SJCRH30 (cell line): Measurements from ENCODE around the gene PLA2G4D. TPM values are rescaled to one million over a fixed set of nuclear protein-coding genes. Genes with fewer than 3 reads are reported as not detected.
"Not testable (repeated sequence)": the region's sequence is repeated elsewhere in the genome, so short reads cannot be mapped to it uniquely, and the experiment has no call there.

Experiments used
- DNase-seq, 2 experiments: peaks; one replicate each; pipeline ENCODE4 v3.0.0-alpha.2; 2015 to 2020
- H3K27ac ChIP-seq: fragments of 250-450 bp; sonication (Bioruptor Pico); 2 replicates; pipeline ENCODE4 v1.5.1; 2020; ENCODE audit warnings: mild to moderate bottlenecking, moderate library complexity
- H3K27me3 ChIP-seq: fragments of 250-450 bp; sonication (Bioruptor Pico); 2 replicates; pipeline ENCODE4 v1.5.1; 2020; ENCODE audit warnings: mild to moderate bottlenecking, moderate library complexity
- H3K36me3 ChIP-seq: fragments of 250-450 bp; sonication (Bioruptor Pico); 2 replicates; pipeline ENCODE4 v1.5.1; 2020; ENCODE audit warnings: mild to moderate bottlenecking, moderate library complexity
- H3K4me1 ChIP-seq: fragments of 250-450 bp; sonication (Bioruptor Pico); 2 replicates; pipeline ENCODE4 v1.5.1; 2020; ENCODE audit warnings: mild to moderate bottlenecking, moderate library complexity
- H3K4me3 ChIP-seq: fragments of 250-450 bp; sonication (Bioruptor Pico); 2 replicates; pipeline ENCODE4 v1.5.1; 2020; ENCODE audit warnings: mild to moderate bottlenecking, moderate library complexity
- H3K9me3 ChIP-seq: fragments of 250-450 bp; sonication (Bioruptor Pico); replicated peaks from 2 replicates; pipeline ENCODE4 v1.5.1; 2020; ENCODE audit warnings: mild to moderate bottlenecking, moderate library complexity
- total RNA-seq: library from RNA; depleted of rRNA; stranded (reverse); fragments of >200 nt; shearing (Covaris generic); gene quantifications from 2 replicates; pipeline ENCODE4 v1.2.3, GENCODE V29; 2014

PLA2G4D gene
- total RNA-seq, 1 experiment from 2014 or later = not detected

DNA sequence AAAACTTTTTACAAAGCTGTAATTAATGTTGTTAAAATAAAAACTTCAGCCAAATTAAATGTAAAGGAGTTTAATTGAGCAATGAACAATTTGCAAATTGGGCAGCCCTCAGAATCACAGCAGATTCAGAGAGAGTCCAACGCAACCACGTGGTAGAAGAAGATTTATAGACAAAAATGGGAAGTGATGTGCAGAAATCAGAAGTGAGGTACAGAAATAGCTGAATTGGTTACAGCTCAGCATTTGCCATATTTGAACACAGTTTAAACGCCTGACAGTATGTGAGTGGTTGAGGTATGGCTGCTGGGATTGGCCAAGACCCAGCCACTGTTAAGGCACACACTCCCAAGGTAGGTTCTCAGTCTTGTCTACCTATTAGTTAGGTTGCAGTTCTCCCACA, 14.4 kb upstream of the PLA2G4D start:
- no peak overlapping the region for H3K4me3 ChIP-seq
- H3K27me3 ChIP-seq = no peaks in the 10 kb centered on the region
- H3K27ac ChIP-seq = no peak overlapping the region
- H3K9me3 ChIP-seq = no peaks in the 10 kb centered on the region; the same call in 1 of the 2 replicates
- H3K36me3 ChIP-seq = no peaks in the 10 kb centered on the region
- H3K4me1 ChIP-seq = peaks cover 26% of the 10 kb centered on the region
- DNase-seq = no peak

GRCh38 chr15:42108189-42108588, 13.8 kb upstream of the PLA2G4D start:
- DNase-seq = no peak
- H3K36me3 ChIP-seq = no peaks in the 10 kb centered on the region
- no peaks in the 10 kb centered on the region; the same call in 1 of the 2 replicates for H3K9me3 ChIP-seq
- H3K4me3 ChIP-seq = no peak overlapping the region
- H3K27me3 ChIP-seq = no peaks in the 10 kb centered on the region
- peaks cover 26% of the 10 kb centered on the region for H3K4me1 ChIP-seq
- no peak overlapping the region for H3K27ac ChIP-seq

DNA sequence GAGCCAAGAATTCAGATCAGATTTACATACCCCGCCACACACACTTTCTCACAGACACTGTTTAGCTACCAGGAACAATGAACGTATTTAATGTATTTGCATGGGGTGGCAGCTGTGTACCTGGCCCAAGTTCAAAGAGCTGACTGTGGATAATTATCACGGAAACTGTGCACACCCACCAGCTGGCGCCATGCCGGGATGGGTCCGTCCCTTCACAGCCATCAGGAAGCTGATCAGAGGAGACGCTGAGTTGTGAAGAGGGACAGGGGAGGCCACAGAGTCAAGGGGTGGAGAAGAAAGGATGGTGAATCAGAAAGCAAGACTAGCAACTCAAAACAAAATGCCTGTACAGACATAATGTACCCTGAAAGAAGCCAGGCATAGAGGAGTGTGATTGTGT, 13.1 kb upstream of the PLA2G4D start:
- Histone ChIP-seq H3K27ac (peak overlapping the region; percentile 25; the same call in 1 of the 2 replicates), H3K36me3 (no peaks in the 10 kb centered on the region), H3K27me3 (no peaks in the 10 kb centered on the region), H3K4me3 (peak overlapping the region; percentile 37), H3K9me3 (no peaks in the 10 kb centered on the region; the same call in 1 of the 2 replicates), H3K4me1 (peaks cover 31% of the 10 kb centered on the region)
- peak; percentile 78 to 86 for DNase-seq

GRCh38 chr15:42106288-42106687, 11.9 kb upstream of the PLA2G4D start:
- no peak overlapping the region for H3K4me3 ChIP-seq
- peaks cover 42% of the 10 kb centered on the region for H3K4me1 ChIP-seq
- no peak overlapping the region for H3K27ac ChIP-seq
- no peak for DNase-seq
- no peaks in the 10 kb centered on the region for H3K36me3 ChIP-seq
- H3K27me3 ChIP-seq = no peaks in the 10 kb centered on the region
- H3K9me3 ChIP-seq = no peaks in the 10 kb centered on the region

DNA sequence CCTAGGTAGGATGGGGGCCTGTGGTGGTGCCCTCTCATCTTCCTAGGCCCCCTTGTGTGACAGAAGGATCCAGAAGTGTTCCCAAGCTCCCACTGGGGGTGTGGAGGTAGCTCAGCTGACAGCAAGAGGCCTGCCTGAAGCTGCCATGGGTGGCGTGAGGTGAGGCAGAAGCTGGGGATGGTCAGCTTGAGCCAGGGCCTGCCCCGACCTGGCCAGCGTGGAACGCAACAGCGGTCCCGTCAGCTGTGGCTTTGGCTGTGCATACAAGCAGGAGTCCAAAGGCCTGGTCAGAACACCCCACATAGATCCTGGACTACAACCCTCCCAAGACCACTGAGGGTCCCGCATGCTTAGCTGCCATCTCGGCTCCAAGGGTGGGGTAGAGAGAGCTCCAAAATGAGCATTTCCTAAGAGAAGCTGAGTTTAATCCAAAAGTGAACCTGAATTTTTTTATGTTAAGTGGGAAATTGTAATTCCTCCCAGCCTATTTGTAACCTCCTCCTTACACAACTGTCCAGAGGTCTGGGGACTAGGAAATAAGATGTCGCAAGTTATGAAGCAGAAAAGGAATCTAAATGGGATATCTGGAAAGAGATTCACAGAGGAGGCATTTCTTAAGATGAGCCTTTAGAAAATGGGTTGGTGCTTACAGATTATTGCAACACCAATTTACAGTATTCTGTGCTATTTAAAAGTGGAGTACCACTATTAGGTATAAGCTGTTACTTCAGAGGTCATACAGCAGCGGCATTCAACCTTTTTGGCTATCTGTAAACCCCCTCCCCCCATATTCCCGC, 9.9 kb upstream of the PLA2G4D start:
- no peak for DNase-seq
- Histone ChIP-seq H3K27ac (no peak overlapping the region), H3K36me3 (no peaks in the 10 kb centered on the region), H3K4me3 (no peak overlapping the region), H3K9me3 (no peaks in the 10 kb centered on the region), H3K4me1 (peaks cover 52% of the 10 kb centered on the region), H3K27me3 (no peaks in the 10 kb centered on the region)

- Histone ChIP-seq H3K27me3 (no peaks in the 10 kb centered on the region), H3K9me3 (no peaks in the 10 kb centered on the region), H3K27ac (peak overlapping the region; percentile 1; the same call in 1 of the 2 replicates), H3K4me3 (no peak overlapping the region), H3K36me3 (no peaks in the 10 kb centered on the region), H3K4me1 (peaks cover 51% of the 10 kb centered on the region)
- DNase-seq = peak in 1 of 2 experiments; percentile 41
Measured at GRCh38 chr15:42102646-42103235, 8.4 kb upstream of the PLA2G4D start.

DNA sequence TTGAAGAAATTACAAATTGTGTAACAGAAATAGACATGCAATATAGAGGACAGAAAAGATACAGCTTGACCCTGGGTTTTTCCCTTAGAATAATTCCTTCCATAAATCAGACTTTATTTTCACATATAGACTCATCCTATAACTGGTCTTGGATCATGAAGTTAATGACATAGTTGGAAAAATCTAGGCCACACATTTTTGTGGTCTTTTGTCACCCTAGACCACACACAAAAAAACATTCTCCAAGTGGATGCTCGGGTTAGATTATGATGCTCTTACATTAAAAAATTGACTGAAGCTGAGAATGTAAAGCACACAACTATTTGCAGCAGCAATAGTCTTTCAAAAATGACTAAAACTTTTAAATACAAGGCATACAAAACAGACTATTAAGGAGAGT, 7.5 kb upstream of the PLA2G4D start:
- Histone ChIP-seq H3K27me3 (no peaks in the 10 kb centered on the region), H3K36me3 (no peaks in the 10 kb centered on the region), H3K27ac (peak overlapping the region; percentile 1; the same call in 1 of the 2 replicates), H3K4me3 (no peak overlapping the region), H3K9me3 (no peaks in the 10 kb centered on the region), H3K4me1 (peaks cover 45% of the 10 kb centered on the region)
- DNase-seq = no peak

DNA sequence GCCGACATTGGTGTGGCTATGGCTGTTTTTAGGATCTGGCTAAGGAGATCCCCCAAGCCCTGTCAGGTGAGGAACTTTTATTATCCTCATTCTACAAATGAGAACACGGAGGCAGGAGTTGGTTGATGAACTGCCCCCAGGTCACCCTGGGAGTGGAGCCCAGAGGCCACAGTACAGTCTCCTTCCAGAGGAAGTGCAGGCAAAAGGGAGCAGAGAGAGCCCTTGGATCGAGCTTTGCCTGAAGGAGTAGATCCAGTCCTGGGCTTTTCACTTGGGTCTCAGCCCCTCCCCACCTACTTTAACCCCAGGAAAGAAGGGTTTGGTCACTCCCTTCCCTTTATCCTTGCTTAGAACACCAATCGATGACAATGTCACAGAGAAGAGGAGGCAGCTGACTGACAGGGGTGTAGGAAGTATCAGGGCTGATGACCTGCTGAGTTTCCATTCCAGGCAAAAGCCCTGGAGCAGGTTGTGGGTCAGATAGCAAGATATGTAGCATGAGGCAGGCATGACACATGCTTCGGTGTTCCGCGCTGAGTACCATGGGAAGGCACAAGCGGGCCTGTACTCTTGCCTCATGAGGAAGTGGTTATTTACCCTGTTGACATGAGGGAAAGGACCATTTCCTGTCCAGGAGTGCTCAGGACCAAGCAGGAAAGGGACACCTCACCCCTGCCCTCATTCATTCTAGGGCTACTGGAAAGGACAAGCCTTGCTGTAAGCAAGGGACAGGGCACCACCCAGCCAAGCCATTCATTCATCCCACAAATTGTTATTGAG, 5.8 kb upstream of the PLA2G4D start:
- Histone ChIP-seq H3K27ac (no peak overlapping the region), H3K27me3 (no peaks in the 10 kb centered on the region), H3K9me3 (no peaks in the 10 kb centered on the region), H3K36me3 (no peaks in the 10 kb centered on the region), H3K4me3 (no peak overlapping the region), H3K4me1 (peaks cover 29% of the 10 kb centered on the region)
- DNase-seq = no peak

DNA sequence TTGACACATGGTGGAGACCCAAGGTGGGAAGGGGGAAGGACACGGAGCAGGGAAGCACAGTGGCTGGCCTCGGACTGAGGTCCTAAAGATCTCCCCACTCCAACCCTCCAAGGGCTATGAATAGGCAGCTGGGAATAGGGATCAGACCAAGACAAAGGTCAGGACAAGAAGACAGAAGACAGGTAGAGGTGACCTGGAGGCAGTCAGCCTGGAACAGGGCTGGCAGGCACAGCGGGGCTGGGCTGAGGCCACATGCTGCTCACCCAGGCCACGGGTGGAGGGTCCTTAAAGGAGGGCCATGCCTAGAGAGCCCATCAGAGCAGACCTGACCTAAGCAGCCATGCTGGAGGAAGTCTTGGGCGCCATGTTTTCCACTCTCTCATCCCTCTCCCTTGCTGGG, 2.7 kb upstream of the PLA2G4D start:
- Histone ChIP-seq H3K27ac (no peak overlapping the region), H3K36me3 (no peaks in the 10 kb centered on the region), H3K4me1 (peaks cover 25% of the 10 kb centered on the region), H3K27me3 (no peaks in the 10 kb centered on the region), H3K4me3 (no peak overlapping the region), H3K9me3 (no peaks in the 10 kb centered on the region)
- no peak for DNase-seq

DNA sequence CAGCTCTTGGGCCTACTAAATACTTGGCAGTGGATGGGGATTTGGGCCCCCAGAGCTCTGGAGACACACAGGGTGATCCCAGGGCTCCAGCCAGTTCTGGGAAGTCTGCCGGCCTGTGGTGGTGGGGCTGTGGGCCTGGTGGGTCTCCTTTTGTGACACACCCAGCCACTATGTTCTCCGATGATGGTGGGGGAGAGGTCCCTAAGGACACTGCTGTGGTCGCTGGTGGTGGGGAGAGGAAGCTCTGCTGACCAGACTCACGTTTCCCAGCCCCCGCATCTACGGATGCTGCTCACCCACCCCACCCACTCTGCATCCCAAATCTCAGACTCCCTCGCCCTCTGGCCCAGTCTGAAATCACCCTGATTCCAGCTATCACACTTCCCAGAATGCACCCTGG, 396 bp downstream of the PLA2G4D start:
- no peak for DNase-seq
- H3K9me3 ChIP-seq = no peaks in the 10 kb centered on the region
- H3K27me3 ChIP-seq = no peaks in the 10 kb centered on the region
- H3K4me3 ChIP-seq = no peak overlapping the region
- no peaks in the 10 kb centered on the region for H3K36me3 ChIP-seq
- peaks cover 9% of the 10 kb centered on the region for H3K4me1 ChIP-seq
- H3K27ac ChIP-seq = no peak overlapping the region

DNA sequence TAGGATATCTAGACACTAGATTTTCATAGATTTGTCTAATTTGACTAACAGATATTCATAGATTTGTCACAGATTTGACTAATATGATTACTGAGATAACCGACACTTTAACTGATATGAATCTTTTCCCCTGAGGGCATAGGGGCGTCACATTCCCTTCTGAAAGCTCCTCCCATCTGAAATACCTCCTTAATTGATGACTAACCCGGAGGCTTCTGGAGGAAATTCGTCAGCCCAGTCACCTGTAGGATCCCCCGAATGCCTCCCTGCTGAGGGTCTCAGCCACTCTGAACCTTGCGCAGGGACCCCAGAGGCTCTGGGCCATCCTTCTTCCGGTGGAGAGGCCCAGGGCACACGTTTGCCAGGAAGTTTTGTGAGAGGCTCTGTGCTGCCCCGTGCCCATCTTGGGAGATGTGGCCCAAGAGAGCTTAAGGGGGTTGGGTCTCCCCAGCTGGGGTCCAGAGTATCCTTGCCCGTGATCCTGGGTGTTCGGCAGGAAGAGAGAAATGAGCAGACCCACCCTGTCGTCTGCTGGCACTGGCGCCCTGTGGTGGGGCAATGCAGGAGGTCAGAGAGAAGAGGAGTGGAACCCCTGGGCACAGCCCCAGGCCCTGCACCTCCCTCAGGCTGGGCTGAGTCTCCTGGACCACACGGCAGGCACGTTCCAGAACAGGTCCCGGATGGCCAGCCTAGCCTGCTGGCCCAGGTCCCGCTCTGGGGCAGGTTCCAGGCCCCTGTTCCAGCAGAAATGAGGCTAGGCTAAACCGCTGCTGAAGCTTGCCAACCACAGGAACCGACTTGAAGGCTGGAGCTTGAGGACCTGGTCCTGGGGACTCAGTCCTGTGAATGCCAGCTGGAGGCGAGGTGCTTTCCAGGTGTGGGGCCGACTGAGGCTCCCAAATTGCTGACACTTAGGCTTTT, 1.7 kb downstream of the PLA2G4D start:
- no peaks in the 10 kb centered on the region for H3K9me3 ChIP-seq
- H3K4me3 ChIP-seq = no peak overlapping the region
- no peak overlapping the region for H3K27ac ChIP-seq
- no peaks in the 10 kb centered on the region for H3K27me3 ChIP-seq
- H3K36me3 ChIP-seq = no peaks in the 10 kb centered on the region
- DNase-seq = no peak
- H3K4me1 ChIP-seq = peaks cover 9% of the 10 kb centered on the region

- DNase-seq = not testable (repeated sequence)
Measured at GRCh38 chr15:42091753-42092397, 2.5 kb downstream of the PLA2G4D start.

GRCh38 chr15:42090781-42091180, 3.6 kb downstream of the PLA2G4D start:
- no peak overlapping the region for H3K4me3 ChIP-seq
- H3K4me1 ChIP-seq = peaks cover 9% of the 10 kb centered on the region
- H3K36me3 ChIP-seq = no peaks in the 10 kb centered on the region
- no peak overlapping the region for H3K27ac ChIP-seq
- DNase-seq = no peak
- no peaks in the 10 kb centered on the region for H3K27me3 ChIP-seq
- H3K9me3 ChIP-seq = no peaks in the 10 kb centered on the region

More at GRCh38 chr15:42091753-42092397, 2.5 kb downstream of the PLA2G4D start:
- not testable (repeated sequence) for H3K36me3 ChIP-seq, H3K9me3 ChIP-seq, H3K4me3 ChIP-seq, H3K27ac ChIP-seq, H3K4me1 ChIP-seq, H3K27me3 ChIP-seq

DNA sequence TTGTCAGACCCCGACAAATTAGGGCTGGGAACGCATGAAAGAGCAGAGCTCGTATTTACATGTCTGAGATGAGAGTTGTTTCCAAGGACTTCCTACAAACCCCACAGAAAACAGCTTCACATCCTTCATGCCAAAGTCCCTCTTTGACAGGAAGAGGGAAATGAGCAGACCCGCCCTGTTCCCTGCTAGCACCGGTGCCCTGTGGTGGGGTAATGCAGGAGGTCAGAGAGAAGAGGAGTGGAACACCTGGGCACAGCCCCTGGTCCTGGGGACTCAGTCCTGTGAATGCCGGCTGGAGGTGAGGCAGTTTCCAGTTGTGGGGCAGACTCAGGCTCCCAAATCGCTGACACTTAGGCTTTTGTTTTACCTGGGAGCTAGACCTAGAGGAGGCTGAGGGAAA, 4.0 kb downstream of the PLA2G4D start:
- H3K9me3 ChIP-seq = no peaks in the 10 kb centered on the region
- no peak overlapping the region for H3K27ac ChIP-seq
- H3K4me3 ChIP-seq = no peak overlapping the region
- no peaks in the 10 kb centered on the region for H3K27me3 ChIP-seq
- H3K4me1 ChIP-seq = peaks cover 9% of the 10 kb centered on the region
- DNase-seq = no peak
- no peaks in the 10 kb centered on the region for H3K36me3 ChIP-seq
